ENCODE results near the gene MLLT10.

Gene MLLT10

DNA sequence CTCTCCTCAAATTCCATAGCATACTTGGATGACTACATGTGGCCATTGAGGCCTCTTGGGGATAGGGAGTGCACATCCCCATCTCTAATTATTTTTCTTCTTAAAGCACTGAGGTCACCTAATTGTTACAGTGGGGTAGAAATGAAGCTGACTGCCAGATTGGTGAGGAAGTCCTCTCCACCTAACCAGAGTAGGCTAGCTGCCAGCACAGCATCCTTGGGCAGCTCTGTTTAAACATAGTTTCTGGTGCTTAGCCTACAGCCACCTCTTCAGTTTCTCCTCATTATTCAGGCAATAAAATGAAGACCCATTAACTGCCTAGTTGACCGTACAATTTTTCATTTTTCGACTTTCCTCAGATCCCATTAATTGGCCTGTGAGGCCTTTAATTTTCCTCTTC is 104.6 kb downstream of the MLLT10 start:
- no peak for DNase-seq (ENCODE audit: low read depth)

DNA sequence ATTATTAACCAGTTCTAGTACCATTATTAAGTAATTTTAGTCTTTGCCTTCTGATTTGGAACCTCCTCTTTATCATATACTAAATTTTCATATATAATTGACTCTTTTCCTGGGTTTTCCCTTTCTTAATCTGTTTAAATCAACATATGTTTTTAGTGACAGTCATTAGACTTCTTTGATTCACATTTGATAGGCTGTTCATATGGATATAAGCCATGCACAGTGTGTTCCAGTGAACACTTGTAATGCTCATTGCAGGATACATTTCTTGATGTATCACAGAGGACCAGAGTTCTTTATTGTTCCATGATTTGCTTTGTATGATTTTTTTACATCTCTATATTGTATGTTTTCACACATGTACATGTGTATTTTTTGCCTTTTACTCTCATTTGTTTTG is 114.0 kb downstream of the MLLT10 start:
- DNase-seq (ENCODE audit: low read depth) = no peak

DNA sequence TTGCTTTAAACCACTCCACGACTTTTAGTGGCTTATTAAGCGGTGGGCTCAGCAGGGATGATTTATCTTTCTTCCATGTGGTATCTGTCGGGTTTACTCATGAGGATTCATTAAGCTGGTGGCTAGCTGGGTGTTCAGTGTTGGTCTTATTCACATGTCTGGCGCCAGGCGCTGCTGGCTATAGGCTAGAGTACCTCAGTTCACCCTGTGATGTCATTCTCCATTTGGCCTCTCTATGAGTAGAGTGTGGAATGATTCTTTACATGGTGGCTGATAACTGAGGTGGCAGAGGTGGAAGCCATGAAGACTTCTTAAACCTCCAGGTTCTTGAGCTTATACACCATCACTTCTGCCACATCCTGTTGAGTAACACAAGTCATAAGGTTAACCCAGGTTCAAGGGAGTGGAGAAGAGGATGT is 115.4 kb downstream of the MLLT10 start:
- no peak for DNase-seq (ENCODE audit: low read depth)

DNA sequence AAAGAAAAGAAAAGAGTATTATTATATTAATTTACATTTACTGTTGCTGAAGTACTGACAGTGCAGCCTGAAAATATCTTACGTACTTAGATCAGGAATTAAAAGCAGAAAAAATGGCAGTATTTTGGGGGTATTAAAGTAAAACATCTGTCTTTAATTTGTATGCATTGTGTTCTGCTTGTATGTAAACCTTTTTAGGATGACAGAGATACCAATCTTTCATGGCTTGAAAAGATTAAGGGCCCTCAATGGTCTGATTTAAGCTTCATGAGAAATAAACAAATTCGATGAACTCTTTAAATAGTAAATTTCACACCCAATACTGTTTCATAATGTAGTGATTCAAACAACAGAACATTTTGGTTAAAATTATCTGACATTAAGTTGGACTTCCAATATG is 116.3 kb downstream of the MLLT10 start:
- DNase-seq (ENCODE audit: low read depth) = no peak

DNA sequence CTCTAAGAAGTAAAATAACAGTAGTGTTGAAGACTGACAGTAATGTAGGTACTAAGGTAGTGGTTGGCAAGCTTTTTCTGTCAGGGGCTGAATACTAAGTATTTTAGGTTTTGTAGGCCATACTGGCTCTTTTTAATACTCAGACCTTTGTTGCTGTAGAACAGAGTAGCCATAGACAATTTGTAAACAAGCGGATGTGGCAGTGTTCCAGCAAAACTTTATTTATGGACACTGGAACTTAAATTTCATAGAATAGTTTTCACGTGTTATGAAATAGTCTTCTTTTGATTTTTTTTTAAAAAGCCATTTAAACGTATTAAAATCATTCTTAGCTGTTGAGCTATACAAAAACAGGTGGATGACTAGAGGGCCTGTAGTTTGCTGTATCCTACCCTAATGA is 121.2 kb downstream of the MLLT10 start:
- DNase-seq (ENCODE audit: low read depth) = no peak

DNA sequence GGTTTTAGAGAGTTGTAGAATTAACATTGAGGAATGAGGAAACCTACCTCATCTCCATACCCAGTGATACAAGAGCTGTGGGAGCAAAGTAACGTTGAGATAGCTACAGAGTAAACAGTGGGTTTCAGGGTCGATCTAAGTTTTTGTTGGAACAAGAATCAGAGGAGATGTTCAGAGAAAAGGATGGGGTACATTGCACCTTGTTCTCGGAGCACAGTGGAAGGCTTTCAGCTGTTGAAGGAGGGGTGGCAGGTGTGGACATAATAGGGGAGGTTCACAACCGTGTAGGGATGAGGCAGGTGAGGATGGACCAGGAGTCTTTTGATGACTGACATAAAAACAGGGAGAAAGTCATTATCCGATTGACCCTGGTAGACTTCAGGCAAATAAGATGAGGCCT is 121.7 kb downstream of the MLLT10 start:
- DNase-seq (ENCODE audit: low read depth) = no peak

DNA sequence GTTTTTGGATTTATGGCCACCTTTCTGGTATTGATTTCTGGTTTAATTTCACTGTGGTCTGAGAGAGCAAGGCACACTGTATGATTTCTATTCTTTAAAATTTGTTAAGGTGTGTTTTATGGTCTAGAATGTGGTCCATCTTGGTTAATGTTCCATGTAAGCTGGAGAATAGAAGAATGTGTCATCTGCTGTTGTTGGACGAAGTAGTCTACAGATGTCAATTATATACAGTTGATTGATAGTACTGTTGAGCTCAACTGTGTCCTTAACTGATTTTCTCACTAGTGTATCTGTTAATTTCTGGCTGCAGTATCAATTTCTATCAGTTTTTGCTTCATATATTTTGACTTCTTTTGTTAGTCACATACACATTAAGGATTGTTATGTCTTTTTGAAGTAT is 127.1 kb downstream of the MLLT10 start:
- no peak for DNase-seq (ENCODE audit: low read depth)

DNA sequence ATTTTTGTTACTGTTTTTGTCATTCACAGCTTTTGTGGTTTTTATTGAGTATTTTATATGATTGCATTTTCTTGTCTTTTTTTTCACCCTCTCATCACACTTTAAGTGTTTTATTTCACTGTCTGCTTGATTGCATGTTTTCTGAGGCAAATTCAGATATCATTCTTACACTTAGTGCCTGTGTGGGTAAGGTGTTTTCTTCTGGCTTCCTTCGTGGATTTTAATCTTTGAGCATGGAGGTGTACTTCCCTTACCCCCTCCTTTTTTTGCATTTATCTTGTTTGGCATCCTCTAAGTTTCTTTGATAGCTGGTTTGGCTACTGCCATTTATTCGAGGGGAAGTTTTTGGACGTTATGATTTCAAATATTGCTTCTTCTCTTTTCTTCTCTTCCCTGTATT is 127.9 kb downstream of the MLLT10 start:
- no peak for DNase-seq (ENCODE audit: low read depth)

DNA sequence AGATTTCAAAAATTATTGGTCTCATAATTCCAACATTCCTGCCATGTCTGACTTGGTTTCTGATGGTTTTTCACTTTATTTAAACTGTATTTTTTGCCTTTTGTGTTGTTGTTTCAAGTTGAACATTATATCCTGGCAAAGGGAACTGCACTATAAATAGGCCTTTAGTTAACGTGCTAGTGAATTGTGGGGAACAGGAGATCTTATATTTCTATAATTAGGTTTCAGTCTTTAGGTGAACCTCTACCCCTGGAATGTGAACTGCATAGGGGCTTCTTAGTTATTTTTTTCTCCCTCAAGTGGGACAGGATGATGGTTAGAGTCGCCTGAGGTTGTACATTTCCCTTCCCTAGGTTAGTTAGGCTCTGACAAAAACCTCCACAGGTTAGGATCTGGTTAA is 128.6 kb downstream of the MLLT10 start:
- no peak for DNase-seq (ENCODE audit: low read depth)

DNA sequence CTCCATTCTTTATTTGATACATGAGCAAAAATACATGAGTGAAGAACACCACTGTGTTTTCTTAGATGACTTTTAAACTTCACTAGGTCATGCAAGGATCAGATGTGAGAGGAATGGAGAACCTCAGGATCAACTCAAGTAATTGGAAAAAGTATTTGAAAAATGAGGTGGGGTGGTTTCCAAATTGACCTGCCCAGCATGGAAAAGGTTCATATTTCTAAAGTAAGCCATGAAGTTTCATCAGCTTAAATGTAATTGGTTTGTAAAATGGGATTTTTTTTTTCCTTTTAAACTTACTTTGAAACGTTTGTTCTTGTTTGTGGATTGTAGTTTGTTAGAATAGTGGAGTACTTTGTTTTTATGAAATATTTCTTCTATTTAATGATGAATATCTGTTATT is 134.8 kb downstream of the MLLT10 start:
- no peak for DNase-seq (ENCODE audit: low read depth)

DNA sequence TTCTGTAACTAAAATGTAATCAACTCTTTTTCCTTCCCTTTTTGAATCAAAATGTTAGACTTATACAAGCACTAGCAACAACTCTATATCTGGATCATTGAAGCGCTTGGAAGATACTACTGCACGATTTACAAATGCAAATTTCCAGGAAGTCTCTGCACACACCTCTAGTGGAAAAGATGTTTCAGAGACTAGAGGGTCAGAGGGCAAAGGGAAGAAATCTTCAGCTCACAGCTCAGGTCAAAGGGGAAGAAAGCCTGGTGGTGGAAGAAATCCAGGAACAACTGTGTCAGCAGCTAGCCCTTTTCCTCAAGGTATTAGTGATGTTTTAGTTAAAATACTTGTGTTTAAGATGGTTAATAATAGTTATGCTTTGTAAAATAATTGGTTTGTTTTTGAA is 136.4 kb downstream of the MLLT10 start:
- no peak for DNase-seq (ENCODE audit: low read depth)

DNA sequence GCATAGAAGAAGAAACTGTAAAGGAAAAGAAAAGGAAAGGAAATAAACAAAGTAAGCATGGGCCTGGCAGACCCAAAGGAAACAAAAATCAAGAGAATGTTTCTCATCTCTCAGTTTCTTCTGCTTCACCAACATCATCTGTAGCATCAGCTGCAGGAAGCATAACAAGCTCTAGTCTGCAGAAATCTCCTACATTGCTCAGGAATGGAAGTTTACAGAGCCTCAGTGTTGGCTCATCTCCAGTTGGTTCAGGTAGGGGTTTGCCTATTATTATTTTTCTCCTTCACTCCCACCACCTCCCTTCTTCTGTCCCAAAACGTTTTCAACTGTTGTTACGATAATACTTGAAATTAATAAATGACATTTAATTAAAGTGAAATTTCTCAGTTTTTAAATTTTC is 139.6 kb downstream of the MLLT10 start:
- no peak for DNase-seq (ENCODE audit: low read depth)

DNA sequence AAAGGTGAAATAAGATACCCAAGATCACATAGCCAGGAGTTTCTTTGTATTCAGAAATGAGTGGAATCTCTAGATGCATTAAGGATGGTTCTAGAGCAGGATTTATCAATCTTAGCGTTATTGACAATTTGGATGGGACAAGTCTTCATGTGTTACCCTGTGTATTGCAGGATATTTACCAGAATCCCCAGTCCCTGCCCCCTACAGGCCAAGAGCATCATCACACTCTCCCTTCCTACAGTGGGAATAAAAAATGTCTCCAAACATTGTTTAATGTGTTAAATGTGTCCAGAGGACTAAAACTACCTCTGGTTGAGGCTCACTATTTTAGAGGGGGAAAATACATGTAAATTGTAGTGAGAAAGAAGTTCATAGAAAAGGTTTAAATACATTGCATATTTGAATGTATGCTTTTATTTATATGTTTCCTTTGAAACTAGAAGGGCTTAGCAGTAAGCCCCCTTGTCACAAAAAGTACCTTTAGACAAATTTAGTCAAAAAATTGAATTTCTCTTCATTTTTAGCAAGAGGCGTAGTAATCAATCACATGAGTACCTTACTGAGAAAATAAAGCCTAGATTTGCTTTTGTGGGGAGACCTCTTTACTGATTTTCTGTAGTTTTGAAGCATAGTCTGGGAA is 141.2 kb downstream of the MLLT10 start:
- DNase-seq (ENCODE audit: low read depth) = no peak

DNA sequence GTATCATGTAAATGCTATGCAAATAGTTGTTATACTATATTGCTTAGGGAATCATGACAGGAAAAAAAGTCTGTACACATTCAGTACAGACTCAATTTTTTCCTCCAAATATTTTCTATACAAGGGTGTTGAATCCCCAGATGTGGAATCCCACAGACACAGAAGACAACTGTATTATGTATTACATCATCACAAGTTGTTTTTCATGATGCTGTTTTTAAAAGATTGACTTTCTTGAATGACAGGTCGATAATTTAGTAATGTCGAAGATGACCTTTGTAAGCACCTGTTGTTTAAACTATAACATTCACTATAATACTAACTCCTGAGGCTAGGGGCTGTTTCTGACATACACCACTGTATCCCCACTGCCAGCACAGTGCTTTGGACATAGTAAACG is 143.5 kb downstream of the MLLT10 start:
- no peak for DNase-seq (ENCODE audit: low read depth)

DNA sequence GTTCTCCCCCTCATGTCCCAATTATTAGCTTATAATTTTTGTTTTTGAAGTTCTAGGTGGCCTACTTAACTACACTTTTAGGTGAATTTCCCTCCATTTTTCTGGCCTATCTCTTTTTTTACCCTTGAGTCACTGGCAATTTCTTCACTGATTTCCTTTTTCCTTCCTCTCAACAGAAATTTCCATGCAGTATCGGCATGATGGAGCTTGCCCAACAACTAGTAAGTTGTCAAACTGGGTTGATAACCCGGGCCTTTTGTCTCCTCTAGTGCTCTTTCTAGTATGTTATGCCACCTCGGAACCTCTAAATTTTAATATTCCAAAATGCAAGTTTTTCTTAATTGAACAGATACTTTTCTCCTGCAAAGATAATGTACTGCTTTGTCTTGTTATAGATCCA is 147.1 kb downstream of the MLLT10 start:
- DNase-seq (ENCODE audit: low read depth) = no peak

DNA sequence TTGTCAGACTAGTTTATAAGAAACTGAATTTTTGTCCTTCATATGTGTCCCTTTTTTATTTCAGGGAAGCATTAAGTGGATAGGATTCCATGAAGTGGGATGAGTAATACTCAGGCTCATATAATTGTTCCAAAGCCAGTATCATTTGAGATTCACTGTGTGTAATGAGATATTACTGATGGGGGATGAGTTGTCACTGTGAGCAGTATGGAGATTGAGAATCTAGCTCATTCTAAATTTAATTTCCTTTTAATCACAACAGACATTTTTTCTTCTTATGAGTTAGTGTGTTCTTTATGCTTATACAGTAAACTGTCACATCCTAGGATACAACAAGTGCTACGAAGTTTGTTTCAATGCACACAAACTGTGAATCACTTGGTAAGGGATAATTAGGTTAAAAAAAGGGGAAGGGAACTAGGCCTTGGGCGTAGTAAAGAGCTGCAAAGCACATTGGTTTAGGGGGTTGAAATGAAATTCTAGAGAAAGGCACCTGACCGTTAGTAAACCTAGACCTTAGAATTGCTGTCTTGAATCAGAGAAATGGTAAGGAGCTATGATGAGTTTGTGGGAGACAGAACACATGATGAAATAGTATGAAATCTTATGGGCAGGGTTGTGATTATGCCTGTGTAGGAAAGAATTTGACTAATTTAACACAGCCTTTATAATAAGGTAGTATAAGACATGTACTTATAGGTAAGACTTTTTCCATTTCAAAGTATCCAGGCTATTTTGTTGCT is 153.4 kb downstream of the MLLT10 start:
- no peak for DNase-seq (ENCODE audit: low read depth)

DNA sequence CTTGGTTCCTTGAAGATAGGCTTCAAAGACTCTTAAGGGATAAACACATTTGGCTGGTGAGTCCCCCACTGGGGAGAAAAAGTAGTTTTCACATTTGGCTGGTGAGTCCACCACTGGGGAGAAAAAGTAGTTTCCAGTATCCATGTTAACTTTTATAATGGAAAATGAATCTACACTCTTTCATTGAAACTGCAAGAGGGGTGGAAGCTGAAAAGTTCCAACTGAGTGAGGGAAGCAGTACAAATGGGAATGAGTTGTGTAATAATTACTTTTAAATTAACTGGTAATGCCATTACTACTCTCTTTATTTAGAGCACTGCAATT is 153.9 kb downstream of the MLLT10 start:
- DNase-seq (ENCODE audit: low read depth) = no peak

DNA sequence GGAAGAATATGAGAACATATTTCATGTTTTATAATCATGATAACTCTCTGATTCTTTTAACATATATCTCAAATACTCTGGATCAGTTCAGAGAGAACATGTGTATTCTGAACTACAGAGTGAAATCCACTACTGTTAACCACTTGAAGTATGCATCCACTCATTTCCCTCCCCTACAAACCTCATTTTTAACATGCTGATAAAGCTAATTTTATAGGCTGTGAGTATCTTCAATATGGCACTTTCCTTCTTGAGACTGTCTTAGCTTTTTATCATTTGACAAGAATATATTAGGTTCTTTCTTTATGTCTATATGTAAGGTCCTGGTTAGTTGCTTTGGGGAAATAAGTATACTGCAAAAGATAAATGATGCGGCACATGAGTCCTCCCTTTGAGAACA is 154.8 kb downstream of the MLLT10 start:
- DNase-seq (ENCODE audit: low read depth) = no peak

DNA sequence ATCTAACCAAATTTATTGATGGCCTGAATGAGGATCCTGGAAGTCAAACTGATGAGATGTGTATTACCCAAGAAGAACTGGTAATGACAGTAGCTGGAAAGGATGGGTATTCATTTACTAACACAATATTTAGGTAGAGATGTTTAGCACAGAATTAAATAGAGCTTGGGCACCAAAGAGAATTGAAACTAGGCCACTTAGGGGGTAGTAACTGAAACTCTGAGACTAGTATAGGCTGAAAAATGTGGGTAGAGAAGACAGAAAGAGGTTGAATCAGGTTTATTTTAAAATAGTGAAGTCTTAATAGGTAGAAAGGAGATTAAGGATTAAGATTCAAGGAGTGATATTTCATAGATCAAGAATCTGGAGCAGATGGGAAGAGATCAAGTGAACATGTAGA is 155.8 kb downstream of the MLLT10 start:
- DNase-seq (ENCODE audit: low read depth) = no peak

DNA sequence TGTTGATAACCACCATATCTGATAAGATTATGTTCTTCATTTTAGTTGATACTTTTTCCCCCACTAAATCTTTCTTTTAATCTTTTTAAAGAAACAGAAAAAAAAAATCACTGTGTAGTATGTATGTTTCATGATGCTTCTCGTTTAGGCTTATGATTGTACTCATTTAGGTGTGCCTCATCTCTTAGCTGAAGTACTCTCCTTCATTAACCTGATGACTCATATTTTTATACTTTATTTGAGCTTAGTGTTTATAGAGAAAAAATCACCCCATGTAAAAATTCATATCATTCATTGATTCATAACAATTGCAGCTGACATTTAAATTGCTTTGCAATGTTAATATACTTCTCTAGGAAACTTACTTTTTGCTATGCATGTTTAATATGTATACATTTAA is 158.9 kb downstream of the MLLT10 start:
- no peak for DNase-seq (ENCODE audit: low read depth)

DNA sequence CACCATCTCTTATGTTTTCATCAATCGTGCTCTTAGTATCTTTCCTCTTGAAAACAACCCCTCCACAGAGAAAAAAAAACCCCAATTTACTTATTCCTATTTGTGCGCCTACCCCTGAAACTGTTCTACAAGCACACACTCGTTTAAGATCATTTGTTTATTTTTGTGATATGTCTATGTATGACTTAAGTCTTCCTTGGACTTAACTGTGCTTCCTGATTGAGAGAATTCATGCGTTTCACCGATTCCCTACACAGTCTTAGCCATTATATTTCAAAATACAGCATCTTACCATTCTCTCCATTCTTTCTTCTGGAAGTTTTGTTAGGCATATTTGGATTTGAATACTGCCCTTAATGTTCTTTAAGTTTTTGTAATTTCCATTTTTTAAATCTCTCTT is 159.4 kb downstream of the MLLT10 start:
- DNase-seq (ENCODE audit: low read depth) = no peak

DNA sequence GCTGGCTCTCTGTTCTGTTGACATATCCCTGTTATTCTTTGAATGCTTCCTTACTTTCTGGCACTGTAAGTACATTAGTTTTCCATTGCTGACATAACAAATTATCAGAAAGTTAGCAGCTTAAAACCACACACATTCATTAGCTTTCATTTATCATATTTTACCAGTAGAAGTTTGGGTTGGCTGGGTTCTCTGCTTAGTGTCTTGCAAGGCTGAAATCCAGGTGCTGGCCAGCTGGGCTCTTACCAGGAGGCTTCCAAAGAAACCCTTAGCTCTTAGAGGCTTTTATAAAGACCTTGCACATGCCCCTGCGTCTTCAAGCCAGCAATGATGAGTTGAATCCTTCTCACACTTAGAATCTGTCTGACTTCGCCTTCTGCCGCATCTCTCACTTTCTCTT is 160.6 kb downstream of the MLLT10 start:
- DNase-seq (ENCODE audit: low read depth) = no peak

DNA sequence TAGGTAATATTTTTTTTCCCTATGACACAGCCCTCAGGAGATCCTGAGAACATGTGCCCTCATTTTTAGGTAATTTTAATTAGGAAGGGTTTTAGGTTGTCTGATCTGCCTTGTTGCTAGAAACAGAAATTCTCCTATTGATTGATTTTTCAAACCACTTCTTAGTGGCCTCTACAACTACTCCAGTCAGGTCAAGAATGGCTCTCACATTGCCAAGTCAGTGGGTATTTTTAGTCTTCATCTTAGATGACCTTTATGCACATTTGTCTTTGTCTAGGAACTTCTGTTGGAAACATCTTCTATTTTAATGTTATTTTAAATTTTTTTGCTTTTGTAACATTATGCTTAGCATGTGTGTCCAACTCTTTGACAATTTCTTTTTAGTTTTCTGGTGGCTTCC is 162.3 kb downstream of the MLLT10 start:
- no peak for DNase-seq (ENCODE audit: low read depth)

DNA sequence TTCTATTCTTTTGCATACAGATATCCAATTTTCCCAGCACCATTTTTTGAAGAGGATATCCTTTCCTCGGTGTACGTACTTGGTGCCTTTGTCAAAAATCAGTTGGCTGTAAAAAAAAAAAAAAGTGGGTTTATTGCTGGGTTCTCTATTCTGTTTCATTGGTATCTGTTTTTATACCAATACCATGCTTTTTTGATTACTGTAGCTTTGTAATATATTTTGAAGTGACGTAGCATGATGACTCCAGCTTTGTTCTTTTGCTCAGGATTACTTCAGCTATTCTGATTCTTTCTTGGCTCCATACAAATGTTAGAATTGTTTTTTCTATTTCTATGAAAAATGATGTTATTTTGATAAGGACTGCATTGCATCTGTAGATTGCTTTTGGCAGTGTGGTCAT is 165.5 kb downstream of the MLLT10 start:
- no peak for DNase-seq (ENCODE audit: low read depth)
